Dendritic cell treated with granulocyte-macrophage colony-stimulating factor and Interleukin-4, amounts not matched to agents 40 ng/mL and 50 ng/mL, for 4 days (primary cell): ENCODE measurements around the gene CEP192.

Experiments used
- H3K27ac Mint-ChIP-seq: one replicate; pipeline ENCODE4 v1.8.0; 2022; ENCODE audit warnings: mild to moderate bottlenecking, mixed read lengths
- H3K27me3 Mint-ChIP-seq: one replicate; pipeline ENCODE4 v1.8.0; 2022; ENCODE audit warnings: mild to moderate bottlenecking, mixed read lengths
- H3K36me3 Mint-ChIP-seq: one replicate; pipeline ENCODE4 v1.8.0; 2022; ENCODE audit warnings: low read depth, mixed read lengths
- H3K4me1 Mint-ChIP-seq: one replicate; pipeline ENCODE4 v1.8.0; 2022; ENCODE audit warnings: low read depth, mixed read lengths
- H3K4me3 Mint-ChIP-seq: one replicate; pipeline ENCODE4 v1.8.0; 2022; ENCODE audit warnings: mild to moderate bottlenecking, moderate library complexity, mixed read lengths
- H3K9me3 Mint-ChIP-seq: one replicate; pipeline ENCODE4 v1.8.0; 2022; ENCODE audit warnings: mixed read lengths
- intact Hi-C: fragments of 100-400 bp; cut with micrococcal nuclease; formaldehyde crosslinking; loops from one replicate; pipeline ENCODE4 v1.15.0; 2022

Gene CEP192

GRCh38 chr18:12998332-12999060 lies 7.3 kb downstream of the CEP192 start:
- intact Hi-C loops: no loop called here
- H3K27ac Mint-ChIP-seq: no peak overlapping the region
- H3K4me1 Mint-ChIP-seq: peaks cover 9% of the 10 kb centered on the region
- H3K36me3 Mint-ChIP-seq: peaks cover 13% of the 10 kb centered on the region
- H3K9me3 Mint-ChIP-seq: no peaks in the 10 kb centered on the region
- H3K4me3 Mint-ChIP-seq: no peak overlapping the region
- H3K27me3 Mint-ChIP-seq: no peaks in the 10 kb centered on the region

DNA sequence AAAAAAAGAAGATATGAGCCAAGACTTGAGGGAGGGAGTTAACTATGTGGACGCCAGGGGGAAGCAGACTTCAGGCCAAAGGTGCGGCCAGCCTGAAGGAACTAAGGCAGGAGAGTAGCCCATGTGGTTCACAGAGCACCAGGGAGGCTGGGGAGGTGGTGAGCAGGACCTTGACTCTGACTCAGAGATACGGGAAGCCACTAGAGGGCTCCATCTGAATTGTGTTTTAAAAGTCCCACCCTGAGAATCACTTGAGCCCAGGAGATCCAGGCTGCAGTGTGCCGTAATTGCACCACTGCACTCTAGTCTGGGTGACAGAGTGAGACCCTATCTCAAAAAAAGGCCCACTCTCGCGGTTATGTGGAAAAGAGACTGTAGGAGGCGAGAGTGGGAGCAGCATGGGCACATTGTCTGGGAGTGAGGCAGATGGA lies 12.3 kb downstream of the CEP192 start:
- Mint-ChIP-seq H3K9me3 (no peaks in the 10 kb centered on the region), H3K4me3 (no peak overlapping the region), H3K4me1 (peaks cover 3% of the 10 kb centered on the region), H3K36me3 (peaks cover 22% of the 10 kb centered on the region), H3K27ac (no peak overlapping the region), H3K27me3 (no peaks in the 10 kb centered on the region)
- intact Hi-C loops: loop anchor here (2.0 kb wide), 1 partner anchor 155 kb away; no protein-coding TSS in a partner anchor

- H3K27me3 Mint-ChIP-seq: no peaks in the 10 kb centered on the region
- no peaks in the 10 kb centered on the region for H3K4me1 Mint-ChIP-seq
- no peak overlapping the region for H3K4me3 Mint-ChIP-seq
- H3K9me3 Mint-ChIP-seq: no peaks in the 10 kb centered on the region
- intact Hi-C loops: no loop called here
- H3K36me3 Mint-ChIP-seq: peaks cover 31% of the 10 kb centered on the region
- no peak overlapping the region for H3K27ac Mint-ChIP-seq
Measured at GRCh38 chr18:13004396-13004795, 13.2 kb downstream of the CEP192 start.

GRCh38 chr18:13005289-13005688 lies 14.1 kb downstream of the CEP192 start:
- Mint-ChIP-seq H3K9me3 (no peaks in the 10 kb centered on the region), H3K4me3 (no peak overlapping the region), H3K4me1 (no peaks in the 10 kb centered on the region), H3K27ac (no peak overlapping the region), H3K36me3 (peaks cover 32% of the 10 kb centered on the region), H3K27me3 (no peaks in the 10 kb centered on the region)
- intact Hi-C loops: no loop called here

GRCh38 chr18:13006531-13007247 lies 15.5 kb downstream of the CEP192 start:
- Mint-ChIP-seq H3K4me1 (no peaks in the 10 kb centered on the region), H3K27me3 (no peaks in the 10 kb centered on the region), H3K36me3 (peaks cover 39% of the 10 kb centered on the region), H3K4me3 (peak overlapping the region; percentile 15), H3K27ac (peak overlapping the region; percentile 74), H3K9me3 (no peaks in the 10 kb centered on the region)
- intact Hi-C loops: no loop called here

DNA sequence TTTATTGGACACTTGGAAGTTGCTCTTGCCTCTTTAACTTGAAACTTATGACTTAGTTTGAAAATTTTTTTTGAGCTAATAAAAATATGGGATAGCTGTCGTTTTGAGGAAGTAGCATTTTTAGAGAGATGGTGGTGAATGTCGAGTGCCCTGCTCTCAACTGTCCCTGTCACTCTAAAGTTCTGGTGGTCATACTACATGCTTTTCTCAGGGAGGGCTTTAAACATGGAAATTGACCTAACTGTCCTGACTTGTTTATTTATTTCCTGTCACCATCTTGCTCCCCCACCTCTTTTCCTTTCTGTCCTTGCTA lies 16.0 kb downstream of the CEP192 start:
- H3K9me3 Mint-ChIP-seq: no peaks in the 10 kb centered on the region
- H3K27me3 Mint-ChIP-seq: no peaks in the 10 kb centered on the region
- peak overlapping the region; percentile 15 for H3K4me3 Mint-ChIP-seq
- intact Hi-C loops: no loop called here
- no peaks in the 10 kb centered on the region for H3K4me1 Mint-ChIP-seq
- H3K27ac Mint-ChIP-seq: peak overlapping the region; percentile 74
- H3K36me3 Mint-ChIP-seq: peaks cover 44% of the 10 kb centered on the region

DNA sequence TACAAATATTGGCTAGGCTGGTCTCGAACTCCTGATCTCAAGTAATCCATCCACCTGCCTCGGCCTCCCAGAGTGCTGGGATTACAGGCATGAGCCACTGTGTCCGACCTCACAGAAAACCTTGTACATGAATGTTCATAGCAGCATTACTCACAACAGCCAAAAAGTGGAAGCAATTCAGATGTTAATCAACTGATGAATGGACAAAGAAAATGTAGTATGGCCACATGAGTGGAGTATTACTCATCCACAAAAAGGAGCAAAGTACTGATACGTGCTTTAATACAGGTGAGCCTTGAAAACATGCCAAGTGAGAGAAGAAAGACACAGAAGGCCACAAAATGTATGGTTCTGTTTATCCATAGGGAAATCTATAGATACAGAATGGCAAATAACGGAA lies 20.6 kb downstream of the CEP192 start:
- H3K4me3 Mint-ChIP-seq: no peak overlapping the region
- intact Hi-C loops: no loop called here
- no peak overlapping the region for H3K27ac Mint-ChIP-seq
- H3K36me3 Mint-ChIP-seq: peaks cover 87% of the 10 kb centered on the region
- H3K27me3 Mint-ChIP-seq: no peaks in the 10 kb centered on the region
- H3K9me3 Mint-ChIP-seq: no peaks in the 10 kb centered on the region
- H3K4me1 Mint-ChIP-seq: no peaks in the 10 kb centered on the region

DNA sequence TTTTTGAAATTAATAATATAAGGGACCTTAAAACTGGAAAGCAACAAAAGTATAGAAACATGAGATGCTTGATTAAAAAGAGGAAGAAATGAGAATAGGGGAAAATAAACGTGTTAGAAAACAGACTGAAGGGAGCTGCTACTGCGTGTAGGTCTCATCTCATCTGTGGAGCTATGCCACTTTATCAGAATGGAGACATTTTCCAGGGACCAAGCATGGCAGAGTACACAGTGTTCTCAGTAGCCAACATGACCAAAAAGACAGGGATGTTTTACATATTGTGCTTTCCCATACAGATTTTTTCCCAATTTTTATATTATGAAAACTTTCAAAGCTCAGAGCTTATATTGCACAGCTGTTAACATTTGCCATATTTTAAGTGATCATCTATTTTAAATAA lies 23.1 kb downstream of the CEP192 start:
- no peaks in the 10 kb centered on the region for H3K4me1 Mint-ChIP-seq
- H3K27me3 Mint-ChIP-seq: no peaks in the 10 kb centered on the region
- intact Hi-C loops: no loop called here
- no peak overlapping the region for H3K27ac Mint-ChIP-seq
- H3K36me3 Mint-ChIP-seq: peaks cover 92% of the 10 kb centered on the region
- no peaks in the 10 kb centered on the region for H3K9me3 Mint-ChIP-seq
- H3K4me3 Mint-ChIP-seq: no peak overlapping the region

DNA sequence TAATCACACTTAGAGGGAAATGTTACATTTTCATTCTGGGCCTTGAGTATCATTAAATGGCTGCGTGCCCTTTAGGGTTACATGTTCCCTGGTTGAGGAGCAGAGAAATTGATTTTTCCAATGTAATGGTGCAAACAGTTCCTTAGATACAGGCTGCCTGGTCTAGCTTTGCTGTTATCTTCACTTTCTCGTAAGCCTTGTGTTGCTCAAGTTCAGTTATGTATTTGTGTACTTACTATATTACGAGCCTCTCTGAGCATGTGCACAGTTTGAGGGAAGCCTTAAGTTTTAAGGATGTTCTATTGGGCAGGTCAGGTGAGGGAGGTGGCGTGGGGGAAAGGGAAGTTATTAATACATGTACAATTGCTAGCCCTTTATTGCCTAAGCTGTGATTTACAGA lies 23.7 kb downstream of the CEP192 start:
- H3K4me1 Mint-ChIP-seq: no peaks in the 10 kb centered on the region
- H3K27ac Mint-ChIP-seq: no peak overlapping the region
- peaks cover 92% of the 10 kb centered on the region for H3K36me3 Mint-ChIP-seq

GRCh38 chr18:13017247-13017875 lies 26.2 kb downstream of the CEP192 start:
- Mint-ChIP-seq H3K27ac (no peak overlapping the region), H3K9me3 (no peaks in the 10 kb centered on the region), H3K36me3 (peaks cover 94% of the 10 kb centered on the region), H3K27me3 (no peaks in the 10 kb centered on the region), H3K4me3 (no peak overlapping the region), H3K4me1 (no peaks in the 10 kb centered on the region)
- intact Hi-C loops: no loop called here

More for the DNA sequence above, 23.7 kb downstream of the CEP192 start:
- H3K4me3 Mint-ChIP-seq: no peak overlapping the region
- intact Hi-C loops: no loop called here
- no peaks in the 10 kb centered on the region for H3K9me3 Mint-ChIP-seq
- H3K27me3 Mint-ChIP-seq: no peaks in the 10 kb centered on the region

GRCh38 chr18:13018374-13018773 lies 27.2 kb downstream of the CEP192 start:
- Mint-ChIP-seq H3K4me1 (no peaks in the 10 kb centered on the region), H3K36me3 (peaks cover 94% of the 10 kb centered on the region), H3K4me3 (no peak overlapping the region), H3K27ac (no peak overlapping the region), H3K27me3 (no peaks in the 10 kb centered on the region), H3K9me3 (no peaks in the 10 kb centered on the region)
- intact Hi-C loops: no loop called here

DNA sequence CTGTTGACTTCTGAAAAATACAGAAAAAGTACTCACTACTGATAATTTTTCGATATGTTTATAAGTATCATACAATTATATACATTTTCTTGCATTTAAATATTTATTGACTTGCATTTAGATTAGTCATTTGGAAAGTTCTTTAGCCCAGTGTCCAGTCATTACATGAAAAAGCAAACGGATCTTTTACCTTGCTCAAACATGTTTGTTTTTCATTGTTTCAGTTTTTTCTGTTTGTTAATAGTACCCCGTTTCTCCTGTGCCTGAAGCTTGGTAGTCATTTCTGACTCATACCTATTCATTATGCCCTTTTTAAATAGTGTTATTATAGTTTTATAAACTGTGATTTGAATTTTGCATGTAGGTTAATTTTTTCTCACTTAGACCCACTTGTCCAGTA lies 28.1 kb downstream of the CEP192 start:
- Mint-ChIP-seq H3K4me1 (no peaks in the 10 kb centered on the region), H3K27me3 (no peaks in the 10 kb centered on the region), H3K4me3 (no peak overlapping the region), H3K9me3 (no peaks in the 10 kb centered on the region), H3K36me3 (peaks cover 94% of the 10 kb centered on the region), H3K27ac (no peak overlapping the region)
- intact Hi-C loops: no loop called here

- H3K4me3 Mint-ChIP-seq: no peak overlapping the region
- no peak overlapping the region for H3K27ac Mint-ChIP-seq
- H3K9me3 Mint-ChIP-seq: no peaks in the 10 kb centered on the region
- no peaks in the 10 kb centered on the region for H3K4me1 Mint-ChIP-seq
- peaks cover 94% of the 10 kb centered on the region for H3K36me3 Mint-ChIP-seq
- no peaks in the 10 kb centered on the region for H3K27me3 Mint-ChIP-seq
- intact Hi-C loops: no loop called here
Measured at GRCh38 chr18:13022644-13023043, 31.5 kb downstream of the CEP192 start.

GRCh38 chr18:13025233-13025632 lies 34.1 kb downstream of the CEP192 start:
- H3K4me3 Mint-ChIP-seq: no peak overlapping the region
- peaks cover 88% of the 10 kb centered on the region for H3K36me3 Mint-ChIP-seq
- no peaks in the 10 kb centered on the region for H3K4me1 Mint-ChIP-seq
- no peaks in the 10 kb centered on the region for H3K27me3 Mint-ChIP-seq
- no peaks in the 10 kb centered on the region for H3K9me3 Mint-ChIP-seq
- intact Hi-C loops: no loop called here
- H3K27ac Mint-ChIP-seq: no peak overlapping the region
